GM13977 (cell line): Measurements from ENCODE around the gene SUCNR1.
"Not testable (repeated sequence)": the region's sequence is repeated elsewhere in the genome, so short reads cannot be mapped to it uniquely, and the experiment has no call there.

Source experiments
- DNase-seq: peaks from one replicate; pipeline ENCODE4 v3.0.0; 2012; ENCODE audit warnings: low spot score
- in situ Hi-C: fragments of 300-500 bp; cut with MboI; formaldehyde crosslinking; loops from one replicate; pipeline ENCODE4 v1.12.0; 2022; ENCODE audit warnings: low sequenced_read_pairs, low pct_unique_long_range_greater_than_20kb, mixed read lengths, inconsistent platforms; ENCODE audit not compliant: unreplicated experiment
- TF ChIP-seq, protein P1 (sequence below): IDR thresholded peaks from 2 replicates; pipeline ENCODE4 v1.5.1; 2012; ENCODE audit warnings: mild to moderate bottlenecking, control low read depth; ENCODE audit not compliant: insufficient read depth; ENCODE audit errors: extremely low read depth, missing control alignments

Gene SUCNR1

DNA sequence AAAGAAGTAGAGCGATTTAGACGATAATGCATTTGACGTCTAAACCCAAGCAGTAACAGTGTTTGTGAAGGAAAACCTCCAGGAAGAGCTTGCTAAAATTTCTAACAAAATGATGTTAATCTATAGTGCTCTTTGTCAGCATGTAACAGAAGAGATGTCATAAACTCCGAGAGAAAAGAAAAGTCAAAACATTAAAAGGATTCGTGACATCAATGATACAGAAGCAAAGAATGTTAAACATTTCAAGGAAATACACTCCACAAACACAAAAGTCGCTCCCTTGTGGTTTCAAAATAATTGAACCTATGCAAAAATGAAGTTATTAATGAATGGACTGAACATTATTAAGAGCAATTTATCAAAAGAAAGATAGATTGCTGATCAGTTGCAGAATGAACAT, 31.6 kb upstream of the SUCNR1 start:
- TF ChIP-seq, protein P1, sequence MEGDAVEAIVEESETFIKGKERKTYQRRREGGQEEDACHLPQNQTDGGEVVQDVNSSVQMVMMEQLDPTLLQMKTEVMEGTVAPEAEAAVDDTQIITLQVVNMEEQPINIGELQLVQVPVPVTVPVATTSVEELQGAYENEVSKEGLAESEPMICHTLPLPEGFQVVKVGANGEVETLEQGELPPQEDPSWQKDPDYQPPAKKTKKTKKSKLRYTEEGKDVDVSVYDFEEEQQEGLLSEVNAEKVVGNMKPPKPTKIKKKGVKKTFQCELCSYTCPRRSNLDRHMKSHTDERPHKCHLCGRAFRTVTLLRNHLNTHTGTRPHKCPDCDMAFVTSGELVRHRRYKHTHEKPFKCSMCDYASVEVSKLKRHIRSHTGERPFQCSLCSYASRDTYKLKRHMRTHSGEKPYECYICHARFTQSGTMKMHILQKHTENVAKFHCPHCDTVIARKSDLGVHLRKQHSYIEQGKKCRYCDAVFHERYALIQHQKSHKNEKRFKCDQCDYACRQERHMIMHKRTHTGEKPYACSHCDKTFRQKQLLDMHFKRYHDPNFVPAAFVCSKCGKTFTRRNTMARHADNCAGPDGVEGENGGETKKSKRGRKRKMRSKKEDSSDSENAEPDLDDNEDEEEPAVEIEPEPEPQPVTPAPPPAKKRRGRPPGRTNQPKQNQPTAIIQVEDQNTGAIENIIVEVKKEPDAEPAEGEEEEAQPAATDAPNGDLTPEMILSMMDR = no peak
- in situ Hi-C loops = loop anchor here (25.0 kb wide), 1 partner anchor 404 kb away; no protein-coding TSS in a partner anchor
- DNase-seq = no peak

DNA sequence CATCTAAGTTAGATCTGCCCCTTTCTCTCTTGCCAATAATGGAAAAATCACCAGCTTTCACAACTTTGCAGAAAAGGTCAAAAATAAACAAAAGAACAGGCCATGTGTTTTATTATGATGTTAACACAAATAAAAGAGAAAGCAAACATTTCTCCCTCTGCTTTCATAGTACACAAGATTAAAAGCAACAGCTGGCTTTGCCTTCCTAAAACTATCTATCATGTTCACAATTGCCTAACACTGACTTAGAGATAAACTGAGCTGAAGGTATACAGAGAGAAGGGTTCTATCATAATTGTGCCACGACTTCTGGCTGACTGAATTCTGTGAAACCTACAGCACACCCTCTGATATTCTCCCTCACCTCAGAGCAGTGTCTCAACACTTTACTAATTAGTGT, 30.2 kb upstream of the SUCNR1 start:
- no peak for DNase-seq
- in situ Hi-C loops = loop anchor here (25.0 kb wide), 1 partner anchor 406 kb away; no protein-coding TSS in a partner anchor
- TF ChIP-seq, protein P1 = no peak

DNA sequence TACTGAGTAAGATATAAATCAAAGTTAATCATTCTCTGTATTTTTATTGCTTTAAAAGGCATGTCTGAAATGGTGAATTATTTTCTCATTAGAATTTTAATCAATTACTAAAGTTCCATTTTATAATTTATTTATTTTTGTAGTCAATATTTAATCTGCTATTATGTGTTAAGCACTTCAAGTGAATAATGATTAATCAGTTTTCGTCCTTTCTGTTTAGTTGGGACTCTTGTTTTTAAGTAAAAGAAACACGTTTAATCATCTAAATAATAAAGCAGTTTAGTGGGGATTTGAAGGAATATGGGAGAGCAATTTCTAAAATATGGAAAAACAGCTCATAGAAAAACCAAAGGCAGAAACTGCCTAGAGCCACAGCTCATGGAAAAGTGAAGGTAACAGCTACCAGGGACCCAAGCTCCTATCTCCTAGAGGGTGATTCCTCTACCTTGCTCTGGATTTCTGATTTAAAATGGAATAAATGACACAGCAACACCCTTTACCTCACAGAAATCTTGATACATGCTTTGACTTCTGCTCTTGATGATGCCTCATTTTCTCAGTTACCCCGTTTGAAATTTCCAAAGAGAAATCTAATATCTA, 28.0 kb upstream of the SUCNR1 start:
- no peak for DNase-seq
- in situ Hi-C loops = loop anchor here (25.0 kb wide), 1 partner anchor 408 kb away; no protein-coding TSS in a partner anchor
- TF ChIP-seq, protein P1 = no peak

DNA sequence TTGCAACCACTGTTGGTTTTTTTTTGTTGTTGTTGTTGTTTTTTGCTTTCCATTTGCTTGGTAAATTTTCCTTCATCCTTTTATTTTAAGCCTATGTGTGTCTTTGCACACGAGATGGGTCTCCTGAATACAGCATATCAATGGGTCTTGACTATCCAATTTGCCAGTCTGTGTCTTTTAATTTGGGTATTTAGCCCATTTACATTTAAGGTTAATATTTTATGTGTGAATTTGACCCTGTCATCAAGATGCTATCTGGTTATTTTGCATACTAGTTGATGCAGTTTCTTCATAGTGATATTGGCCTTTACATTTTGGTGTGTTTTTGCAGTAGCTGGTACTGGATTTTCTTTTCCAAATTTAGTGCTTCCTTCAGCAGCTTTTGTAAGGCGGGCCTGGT, 23.4 kb upstream of the SUCNR1 start:
- DNase-seq, in situ Hi-C loops: not testable (repeated sequence)

DNA sequence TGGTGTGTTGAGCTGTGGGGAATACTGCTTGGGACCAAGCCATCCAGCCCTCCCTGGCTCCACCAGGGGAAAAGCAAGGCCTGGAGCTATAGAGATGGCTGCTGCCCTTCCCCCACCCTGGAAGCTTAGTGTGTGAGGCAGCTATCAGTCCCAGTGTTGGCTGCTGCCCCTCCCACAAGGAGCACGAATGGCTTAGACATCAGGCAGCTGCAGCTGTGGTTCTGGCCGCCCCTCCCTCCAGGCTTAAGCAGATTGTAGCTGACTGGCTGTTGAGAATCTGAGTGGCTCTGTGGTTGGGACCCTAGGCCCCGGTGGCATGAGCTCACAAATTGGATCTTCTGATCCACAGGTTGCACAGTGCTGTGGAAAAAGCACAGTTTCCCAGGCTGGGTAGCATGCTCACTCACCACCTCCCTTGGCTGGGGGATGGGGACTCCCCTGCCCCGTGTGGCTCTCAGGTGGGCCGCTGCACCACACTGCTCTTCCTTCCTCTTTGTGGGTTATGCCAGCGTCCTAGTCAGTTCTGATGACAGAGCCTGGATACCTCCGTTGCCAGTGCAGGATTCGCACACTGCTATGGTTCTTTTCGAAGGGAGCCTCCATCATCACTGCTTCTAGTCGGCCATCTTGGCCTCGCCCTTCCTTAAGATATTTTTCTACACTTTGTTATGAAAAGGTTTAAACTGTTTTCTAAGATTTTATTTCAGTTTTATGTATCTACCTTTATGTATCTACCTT, 21.2 kb upstream of the SUCNR1 start:
- DNase-seq = no peak
- in situ Hi-C loops = no loop called here
- TF ChIP-seq, protein P1 = no peak

DNA sequence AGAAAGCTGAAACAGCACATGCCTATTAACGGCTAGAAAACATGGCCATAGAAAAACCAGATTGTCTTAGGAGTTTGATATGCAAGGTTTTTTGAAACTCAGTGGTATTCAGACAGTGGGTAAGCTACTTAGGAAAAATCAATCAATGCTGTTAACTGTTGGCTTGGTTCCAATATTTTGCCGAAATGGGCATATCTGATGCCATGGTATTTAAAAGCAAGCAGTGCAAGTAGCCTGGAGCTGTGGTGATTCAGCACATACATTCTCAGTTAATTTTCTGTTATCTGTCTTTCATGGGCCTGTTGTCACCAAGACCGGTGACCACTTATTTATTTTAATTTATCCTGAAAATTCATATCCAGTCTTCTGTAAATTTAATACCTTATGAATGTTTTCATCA, 17.3 kb upstream of the SUCNR1 start:
- in situ Hi-C loops = no loop called here
- no peak for DNase-seq
- TF ChIP-seq, protein P1 = no peak

DNA sequence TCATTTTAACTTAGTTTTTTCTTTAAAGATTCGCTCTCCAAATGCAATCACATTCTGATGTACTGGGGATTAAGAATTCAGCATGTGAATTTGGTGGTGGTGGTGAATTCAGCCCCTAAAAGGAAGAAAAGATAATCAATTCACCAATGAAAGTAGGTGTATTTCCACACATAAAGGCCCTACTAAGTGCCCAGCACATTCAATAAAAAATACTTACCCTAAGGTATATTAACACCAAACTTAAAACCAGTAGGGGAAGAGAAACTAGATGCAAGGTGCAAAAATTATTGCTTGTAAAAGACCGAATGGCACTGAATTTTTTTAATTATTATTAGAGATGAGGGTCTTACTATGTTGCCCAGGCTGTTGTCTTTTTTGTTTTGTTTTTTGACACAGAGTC, 16.8 kb upstream of the SUCNR1 start:
- TF ChIP-seq, protein P1 = no peak
- DNase-seq = no peak
- in situ Hi-C loops = no loop called here
